Measurements from ENCODE around the gene HLCS. TPM values are rescaled to one million over a fixed set of nuclear protein-coding genes. Genes with fewer than 3 reads are reported as not detected.

HLCS gene
- total RNA-seq, 4 donors from 2014 or later: 20.0 to 75.4 (median 32.8) TPM

DNA sequence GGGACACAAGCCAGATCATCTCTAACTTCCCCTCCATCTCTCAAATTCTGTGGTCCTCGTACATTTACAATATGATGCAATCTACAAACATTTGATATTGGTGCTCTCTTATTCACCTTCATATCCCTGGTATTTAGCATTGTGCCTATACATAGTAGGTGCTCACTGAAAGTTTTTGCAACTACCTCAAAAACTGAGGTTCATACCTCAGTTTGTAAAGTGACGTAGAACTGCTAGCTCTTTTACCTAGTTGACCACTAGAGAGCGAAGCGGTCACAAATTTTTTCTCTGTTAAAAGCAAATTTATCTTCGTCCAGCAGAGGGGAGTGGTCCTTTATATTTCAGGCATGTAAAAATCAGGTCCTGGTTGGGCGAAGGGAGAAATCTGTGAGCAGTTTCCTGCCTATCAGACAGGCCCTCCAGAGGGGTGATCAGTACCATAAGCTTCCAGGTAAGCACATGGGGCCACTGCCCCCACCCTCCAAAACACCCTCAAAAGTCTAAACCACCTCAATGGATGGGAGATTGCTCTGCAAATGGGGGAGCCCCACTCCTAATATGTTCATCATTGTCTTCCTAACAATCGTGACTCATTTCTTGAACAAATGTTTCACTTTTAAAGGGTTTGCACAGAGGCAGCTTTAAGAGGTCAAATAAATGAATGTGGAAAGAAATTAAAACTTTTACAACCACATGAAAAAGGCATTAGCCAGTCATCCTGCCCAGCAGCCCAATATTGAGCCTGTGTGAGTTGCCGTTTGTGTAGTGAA lies 10.6 kb upstream of the HLCS start:
- Histone ChIP-seq H3K27ac (peak overlapping the region in 1 of 4 donors; percentile 33), H3K4me3 (no peak overlapping the region), H3K36me3 (no peaks in the 10 kb centered on the region), H3K9me3 (no peaks in the 10 kb centered on the region), H3K27me3 (no peaks in the 10 kb centered on the region), H3K4me1 (peaks cover 0 to 24% (median 7%) of the 10 kb centered on the region in 4 donors)
- in situ Hi-C loops (cut with MboI; ENCODE audit: low pct_ligation_motif_present in 1 of 4, low pct_unique_long_range_greater_than_20kb in 1 of 4, low sequenced_read_pairs in 3 of 4): loop anchor here in 2 of 4 donors (25.0 kb wide), 2 partner anchors 110 to 585 kb away; no protein-coding TSS in a partner anchor
- TF ChIP-seq POLR2A (IDR thresholded peaks at IDR 0.05) (no peak), CTCF (IDR thresholded peaks at IDR 0.05) (peak; percentile 34 to 55 (median 46))
- intact Hi-C loops (cut with DNase I; ENCODE audit: low total_unique reads): no loop called here
- peak; percentile 17 for DNase-seq
- WGBS, 2 donors (ENCODE audit: low coverage in 1 of 2): 24 to 40% methylated on average over 4 to 8 of the region's 8 CpGs

DNA sequence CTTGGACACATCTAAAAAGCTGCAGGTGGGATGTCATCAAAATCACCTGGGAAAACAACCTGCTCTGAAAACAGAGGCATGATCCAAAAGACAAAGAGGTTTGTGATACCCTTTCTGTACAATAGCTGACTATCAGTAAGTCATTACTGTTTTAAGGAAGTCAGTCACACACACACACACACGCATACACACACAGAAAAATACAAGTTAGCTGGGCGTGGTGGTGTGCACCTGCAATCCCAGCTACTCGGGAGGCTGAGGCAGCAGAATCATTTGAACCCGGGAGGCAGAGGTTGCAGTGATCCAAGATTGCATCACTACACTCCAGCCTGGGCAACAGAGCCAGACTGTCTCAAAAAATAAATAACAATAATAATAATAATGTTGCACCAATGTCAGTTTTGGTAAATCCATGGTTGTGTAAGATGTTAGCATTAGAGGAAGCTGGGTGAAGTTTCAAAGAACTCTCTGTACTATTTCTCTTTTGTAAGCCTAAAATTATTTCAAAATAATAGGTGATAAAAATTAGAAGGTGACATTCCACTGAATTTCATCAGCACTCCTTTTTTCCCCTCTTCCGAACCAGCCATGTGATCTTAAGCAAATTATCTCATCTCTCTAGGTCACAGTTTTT lies 9.9 kb upstream of the HLCS start:
- in situ Hi-C loops (cut with MboI; ENCODE audit: low pct_ligation_motif_present in 1 of 4, low pct_unique_long_range_greater_than_20kb in 1 of 4, low sequenced_read_pairs in 3 of 4) (loop anchor here in 2 of 4 donors (25.0 kb wide), 2 partner anchors 111 to 586 kb away; no protein-coding TSS in a partner anchor), intact Hi-C loops (cut with DNase I; ENCODE audit: low total_unique reads) (no loop called here)
- TF ChIP-seq EP300 (IDR thresholded peaks at IDR 0.05; ENCODE audit: low read depth): no peak
- no peak for TF ChIP-seq POLR2AphosphoS5 (IDR thresholded peaks at IDR 0.05)
- no peak for TF ChIP-seq CTCF (IDR thresholded peaks at IDR 0.05)
- no peak for TF ChIP-seq POLR2A (IDR thresholded peaks at IDR 0.05)
- Histone ChIP-seq H3K4me1 (peaks cover 0 to 24% (median 7%) of the 10 kb centered on the region in 4 donors), H3K4me3 (no peak overlapping the region), H3K9me3 (no peaks in the 10 kb centered on the region), H3K36me3 (no peaks in the 10 kb centered on the region), H3K27ac (no peak overlapping the region), H3K27me3 (no peaks in the 10 kb centered on the region)
- DNase-seq: no peak
- 62 to 83% methylated on average over 4 to 5 of the region's 5 CpGs for WGBS, 2 donors (ENCODE audit: low coverage in 1 of 2)

DNA sequence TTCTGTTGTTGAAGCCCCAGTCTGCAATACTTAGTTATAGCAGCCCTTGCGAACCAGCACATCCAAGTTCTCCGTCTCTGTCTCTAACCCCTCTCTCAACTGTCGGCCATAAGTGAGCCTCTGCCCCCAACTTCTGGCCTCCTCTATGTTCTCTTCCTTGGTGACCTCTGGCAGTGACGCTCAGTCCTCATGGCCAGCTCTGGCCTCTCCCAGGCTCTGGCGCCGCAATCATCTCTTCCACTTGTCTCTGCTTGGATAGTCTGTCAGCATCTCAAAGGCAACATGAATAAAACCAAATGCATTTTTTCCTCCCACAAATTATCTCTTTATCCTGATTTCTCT lies 8.4 kb upstream of the HLCS start:
- in situ Hi-C loops (cut with MboI; ENCODE audit: low pct_ligation_motif_present in 1 of 4, low pct_unique_long_range_greater_than_20kb in 1 of 4, low sequenced_read_pairs in 3 of 4): loop anchor here in 2 of 4 donors (25.0 kb wide), 2 partner anchors 112 to 587 kb away; no protein-coding TSS in a partner anchor
- 60 to 75% methylated on average over 5 to 6 of the region's 6 CpGs for WGBS, 2 donors (ENCODE audit: low coverage in 1 of 2)
- no peak overlapping the region for H3K4me3 ChIP-seq
- no peak overlapping the region for H3K27ac ChIP-seq
- intact Hi-C loops (cut with DNase I; ENCODE audit: low total_unique reads): no loop called here
- DNase-seq: no peak
- no peaks in the 10 kb centered on the region for H3K9me3 ChIP-seq
- H3K27me3 ChIP-seq: no peaks in the 10 kb centered on the region
- peaks cover 0 to 11% (median 0%) of the 10 kb centered on the region in 4 donors for H3K4me1 ChIP-seq
- no peak for TF ChIP-seq CTCF (IDR thresholded peaks at IDR 0.05)
- no peak for TF ChIP-seq POLR2A (IDR thresholded peaks at IDR 0.05)
- TF ChIP-seq EP300 (IDR thresholded peaks at IDR 0.05; ENCODE audit: low read depth): no peak
- TF ChIP-seq POLR2AphosphoS5 (IDR thresholded peaks at IDR 0.05): no peak
- no peaks in the 10 kb centered on the region for H3K36me3 ChIP-seq

GRCh38 chr21:36973986-36974850 lies 7.7 kb upstream of the HLCS start:
- no peak overlapping the region for H3K27ac ChIP-seq

More at GRCh38 chr21:36973986-36974850, 7.7 kb upstream of the HLCS start:
- no peak for TF ChIP-seq POLR2AphosphoS5 (IDR thresholded peaks at IDR 0.05)
- no peak for TF ChIP-seq POLR2A (IDR thresholded peaks at IDR 0.05)
- TF ChIP-seq CTCF (IDR thresholded peaks at IDR 0.05): no peak
- TF ChIP-seq EP300 (IDR thresholded peaks at IDR 0.05; ENCODE audit: low read depth): no peak
- no peak overlapping the region for H3K4me3 ChIP-seq
- peaks cover 0 to 11% (median 0%) of the 10 kb centered on the region in 4 donors for H3K4me1 ChIP-seq
- 66 to 77% methylated on average over 12 to 14 of the region's 14 CpGs for WGBS, 2 donors (ENCODE audit: low coverage in 1 of 2)
- DNase-seq: no peak
- H3K36me3 ChIP-seq: no peaks in the 10 kb centered on the region
- intact Hi-C loops (cut with DNase I; ENCODE audit: low total_unique reads): no loop called here
- no peaks in the 10 kb centered on the region for H3K9me3 ChIP-seq
- in situ Hi-C loops (cut with MboI; ENCODE audit: low pct_ligation_motif_present in 1 of 4, low pct_unique_long_range_greater_than_20kb in 1 of 4, low sequenced_read_pairs in 3 of 4): no loop called here
- H3K27me3 ChIP-seq: no peaks in the 10 kb centered on the region
